Tibial artery (tissue), 4 donors: Measurements from ENCODE around the gene SMARCA4.

ENCODE experiments used
- DNase-seq, 2 donors: peaks; one replicate each; pipeline ENCODE4 v3.0.0-alpha.2; 2019
- H3K27ac ChIP-seq, 2 donors: fragments of 200-600 bp; sonication (generic) in 1 of 2; 1 replicate in 1 of 2; 2 replicates in 1 of 2; pipeline ENCODE4 v1.5.1; 2018 to 2019; ENCODE audit warnings: mild to moderate bottlenecking in 1 of 2
- H3K27me3 ChIP-seq, 2 donors: fragments of 200-600 bp; sonication (generic) in 1 of 2; one replicate each; pipeline versions ENCODE4 v1.5.1 to v1.6.0; 2016 to 2019
- H3K36me3 ChIP-seq, 3 donors: fragments of 200-600 bp; sonication (generic) in 2 of 3; one replicate each; pipeline ENCODE4 v1.5.1; 2016 to 2019; ENCODE audit warnings: mild to moderate bottlenecking in 2 of 3
- H3K4me1 ChIP-seq, 4 donors: fragments of 200-600 bp; sonication (generic) in 2 of 4; 1 replicate in 3 of 4; 2 replicates in 1 of 4; pipeline ENCODE4 v1.5.1; 2016 to 2019
- H3K4me3 ChIP-seq, 2 donors: fragments of 200-600 bp; sonication (generic) in 1 of 2; 1 replicate in 1 of 2; 2 replicates in 1 of 2; pipeline ENCODE4 v1.5.1; 2018 to 2019; ENCODE audit warnings: mild to moderate bottlenecking in 2 of 2
- H3K9me3 ChIP-seq, 3 donors: fragments of 200-600 bp; sonication (generic) in 1 of 3; one replicate each; pipeline ENCODE4 v1.5.1; 2016 to 2019
- intact Hi-C: fragments of 100-400 bp; cut with DNase I; formaldehyde crosslinking; loops from one replicate; pipeline ENCODE4 v1.15.0; 2023; ENCODE audit warnings: low total_unique reads
- TF ChIP-seq, protein P1 (sequence below), 2 experiments: fragments of 200-600 bp in 1 of 2; fragments of 450-650 bp in 1 of 2; IDR thresholded peaks; one replicate each; pipeline ENCODE4 v1.5.1; 2017 to 2019; ENCODE audit warnings: antibody characterized with exemption in 2 of 2, mild to moderate bottlenecking in 1 of 2, moderate library complexity in 1 of 2

SMARCA4 gene

DNA sequence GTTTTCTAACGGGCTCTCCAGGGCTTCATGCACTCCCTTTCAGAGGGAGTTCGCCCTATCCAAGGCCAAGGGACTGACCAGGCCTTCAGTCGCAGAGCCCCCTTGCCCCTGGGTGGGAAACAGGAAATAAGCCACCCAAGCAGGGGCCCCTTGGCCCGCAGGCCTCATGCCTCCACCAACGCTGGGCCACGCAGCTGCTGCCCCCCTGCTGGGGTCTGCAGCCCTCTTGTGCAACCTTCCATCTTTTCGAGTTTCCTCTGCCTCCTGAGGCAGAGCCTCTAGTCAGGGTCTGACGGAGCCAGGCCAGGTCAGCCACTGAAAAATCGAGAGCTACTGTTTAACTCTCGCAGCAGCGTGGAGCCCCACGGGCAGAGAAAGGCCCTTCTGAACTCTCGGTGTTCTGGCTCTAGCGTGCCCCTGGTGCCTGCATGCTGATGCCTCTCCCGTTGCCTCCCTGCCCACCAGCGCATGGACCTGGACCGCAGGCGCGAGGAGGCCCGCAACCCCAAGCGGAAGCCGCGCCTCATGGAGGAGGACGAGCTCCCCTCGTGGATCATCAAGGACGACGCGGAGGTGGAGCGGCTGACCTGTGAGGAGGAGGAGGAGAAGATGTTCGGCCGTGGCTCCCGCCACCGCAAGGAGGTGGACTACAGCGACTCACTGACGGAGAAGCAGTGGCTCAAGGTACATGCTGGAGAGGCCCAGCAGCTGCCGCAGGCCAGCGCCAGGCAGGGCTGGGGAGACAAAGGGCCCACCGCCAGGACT is 73.8 kb downstream of the SMARCA4 start:
- Histone ChIP-seq H3K36me3 (peaks cover 44 to 91% (median 80%) of the 10 kb centered on the region in 3 donors), H3K4me3 (no peak overlapping the region), H3K9me3 (no peaks in the 10 kb centered on the region), H3K27ac (peak overlapping the region; percentile 44 to 66), H3K4me1 (peaks cover 0 to 17% (median 12%) of the 10 kb centered on the region in 4 donors), H3K27me3 (no peaks in the 10 kb centered on the region)
- TF ChIP-seq, protein P1, sequence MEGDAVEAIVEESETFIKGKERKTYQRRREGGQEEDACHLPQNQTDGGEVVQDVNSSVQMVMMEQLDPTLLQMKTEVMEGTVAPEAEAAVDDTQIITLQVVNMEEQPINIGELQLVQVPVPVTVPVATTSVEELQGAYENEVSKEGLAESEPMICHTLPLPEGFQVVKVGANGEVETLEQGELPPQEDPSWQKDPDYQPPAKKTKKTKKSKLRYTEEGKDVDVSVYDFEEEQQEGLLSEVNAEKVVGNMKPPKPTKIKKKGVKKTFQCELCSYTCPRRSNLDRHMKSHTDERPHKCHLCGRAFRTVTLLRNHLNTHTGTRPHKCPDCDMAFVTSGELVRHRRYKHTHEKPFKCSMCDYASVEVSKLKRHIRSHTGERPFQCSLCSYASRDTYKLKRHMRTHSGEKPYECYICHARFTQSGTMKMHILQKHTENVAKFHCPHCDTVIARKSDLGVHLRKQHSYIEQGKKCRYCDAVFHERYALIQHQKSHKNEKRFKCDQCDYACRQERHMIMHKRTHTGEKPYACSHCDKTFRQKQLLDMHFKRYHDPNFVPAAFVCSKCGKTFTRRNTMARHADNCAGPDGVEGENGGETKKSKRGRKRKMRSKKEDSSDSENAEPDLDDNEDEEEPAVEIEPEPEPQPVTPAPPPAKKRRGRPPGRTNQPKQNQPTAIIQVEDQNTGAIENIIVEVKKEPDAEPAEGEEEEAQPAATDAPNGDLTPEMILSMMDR (IDR thresholded peaks at IDR 0.05) = no peak
- DNase-seq = no peak
- intact Hi-C loops = no loop called here

GRCh38 chr19:11035441-11036377 is 74.9 kb downstream of the SMARCA4 start:
- H3K27ac ChIP-seq = peak overlapping the region; percentile 44 to 66
- intact Hi-C loops = loop anchor here (2.0 kb wide), 1 partner anchor 95 kb away; no protein-coding TSS in a partner anchor
- no peaks in the 10 kb centered on the region for H3K9me3 ChIP-seq
- DNase-seq = peak; percentile 94 to 96
- H3K4me3 ChIP-seq = no peak overlapping the region
- TF ChIP-seq, protein P1 (IDR thresholded peaks at IDR 0.05) = peak; percentile 83 to 93
- no peaks in the 10 kb centered on the region for H3K27me3 ChIP-seq
- peaks cover 34 to 89% (median 75%) of the 10 kb centered on the region in 3 donors for H3K36me3 ChIP-seq
- H3K4me1 ChIP-seq = peaks cover 0 to 17% (median 12%) of the 10 kb centered on the region in 4 donors

DNA sequence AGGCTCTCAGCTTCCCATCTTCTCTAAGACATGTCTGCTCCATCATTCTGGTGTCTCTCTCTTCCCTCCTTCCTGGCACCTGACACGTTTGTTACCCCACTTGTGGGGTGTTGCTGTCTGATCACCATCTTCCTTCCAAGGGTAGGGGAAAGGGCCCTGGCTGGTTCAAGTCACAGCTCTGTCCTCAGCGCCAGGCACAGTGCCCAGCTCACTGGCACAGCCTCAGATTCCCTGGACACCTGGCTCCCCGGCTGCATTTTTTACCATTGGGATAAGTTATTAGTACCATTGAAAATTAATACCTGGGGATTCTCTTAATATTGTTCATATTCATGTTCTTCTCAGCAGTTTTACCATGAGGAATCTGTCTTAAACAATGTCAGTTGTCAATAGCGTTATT is 77.7 kb downstream of the SMARCA4 start:
- intact Hi-C loops = loop anchor here (2.0 kb wide), 1 partner anchor 170 kb away; no protein-coding TSS in a partner anchor
- Histone ChIP-seq H3K36me3 (peaks cover 32 to 89% (median 76%) of the 10 kb centered on the region in 3 donors), H3K4me1 (peaks cover 0 to 17% (median 12%) of the 10 kb centered on the region in 4 donors), H3K9me3 (no peaks in the 10 kb centered on the region), H3K27ac (no peak overlapping the region), H3K4me3 (no peak overlapping the region), H3K27me3 (no peaks in the 10 kb centered on the region)
- no peak for DNase-seq
- TF ChIP-seq, protein P1 (IDR thresholded peaks at IDR 0.05) = no peak

DNA sequence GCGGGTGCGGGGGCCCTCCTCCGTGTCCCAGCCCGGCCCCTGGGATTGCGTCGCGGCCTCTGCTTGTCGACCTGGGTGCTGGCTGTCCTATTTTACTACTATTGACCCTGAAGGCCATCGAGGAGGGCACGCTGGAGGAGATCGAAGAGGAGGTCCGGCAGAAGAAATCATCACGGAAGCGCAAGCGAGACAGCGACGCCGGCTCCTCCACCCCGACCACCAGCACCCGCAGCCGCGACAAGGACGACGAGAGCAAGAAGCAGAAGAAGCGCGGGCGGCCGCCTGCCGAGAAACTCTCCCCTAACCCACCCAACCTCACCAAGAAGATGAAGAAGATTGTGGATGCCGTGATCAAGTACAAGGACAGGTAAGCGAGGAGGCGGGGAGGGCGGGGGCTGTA is 80.4 kb downstream of the SMARCA4 start:
- TF ChIP-seq, protein P1 (IDR thresholded peaks at IDR 0.05) = no peak
- DNase-seq = no peak

DNA sequence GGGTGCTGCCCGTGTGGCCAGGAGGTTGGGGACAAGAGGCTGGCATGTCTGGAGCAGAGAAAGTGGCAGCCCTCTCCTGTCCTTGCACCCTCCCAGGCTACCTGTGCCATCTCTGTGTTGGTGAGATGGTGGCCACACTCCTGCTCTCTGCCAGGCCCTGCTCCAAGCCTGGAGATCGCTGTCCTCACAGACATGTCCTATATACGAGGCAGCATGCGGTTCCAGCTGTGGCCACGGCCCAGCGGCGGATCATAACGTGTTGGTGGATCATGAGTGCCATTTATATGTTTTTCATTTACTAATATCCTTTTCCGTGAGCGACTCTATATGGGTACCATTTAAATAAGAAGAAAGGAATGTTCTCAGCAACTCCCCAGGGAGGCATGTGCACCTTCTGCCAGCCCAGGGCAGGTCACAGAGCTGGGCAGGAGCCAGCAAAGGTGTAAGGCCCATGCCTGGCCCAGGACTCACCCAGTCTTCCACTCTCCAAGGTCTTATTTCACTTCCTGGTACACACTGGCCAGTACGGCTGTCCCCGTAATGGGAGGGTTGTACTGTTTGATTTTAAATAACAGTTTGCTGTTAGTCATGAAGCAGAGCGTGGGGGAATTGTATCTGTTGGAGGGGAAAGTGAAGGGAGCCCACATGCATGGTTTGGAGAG is 81.3 kb downstream of the SMARCA4 start:
- H3K27ac ChIP-seq = no peak overlapping the region
- TF ChIP-seq, protein P1 (IDR thresholded peaks at IDR 0.05) = no peak
- H3K36me3 ChIP-seq = peaks cover 26 to 80% (median 61%) of the 10 kb centered on the region in 3 donors
- no peaks in the 10 kb centered on the region for H3K27me3 ChIP-seq
- H3K4me3 ChIP-seq = no peak overlapping the region
- intact Hi-C loops = loop anchor here (5.0 kb wide), 1 partner anchor 35 kb away; no protein-coding TSS in a partner anchor
- no peaks in the 10 kb centered on the region for H3K9me3 ChIP-seq
- no peaks in the 10 kb centered on the region for H3K4me1 ChIP-seq
- no peak for DNase-seq

More for the DNA sequence above, 80.4 kb downstream of the SMARCA4 start:
- Histone ChIP-seq H3K9me3 (no peaks in the 10 kb centered on the region), H3K27ac (no peak overlapping the region), H3K4me3 (no peak overlapping the region), H3K27me3 (no peaks in the 10 kb centered on the region), H3K4me1 (peaks cover 0 to 4% (median under 1%) of the 10 kb centered on the region in 4 donors), H3K36me3 (peaks cover 26 to 82% (median 67%) of the 10 kb centered on the region in 3 donors)
- intact Hi-C loops = loop anchor here (5.0 kb wide), 1 partner anchor 36 kb away; no protein-coding TSS in a partner anchor
